DOHH2 (cell line): Measurements from ENCODE around the gene ZNF764.

Source experiments
- EZH2phosphoT487 ChIP-seq: fragments of 200-600 bp; sonication (generic); IDR thresholded peaks from 2 replicates; pipeline ENCODE4 v1.6.1; 2017; ENCODE audit warnings: borderline replicate concordance, mild to moderate bottlenecking, antibody characterized with exemption, low read length, moderate library complexity, mixed read lengths
- TF ChIP-seq, protein P1 (sequence below): fragments of 200-600 bp; sonication (generic); IDR thresholded peaks from one replicate; pipeline ENCODE4 v1.5.1; 2014; ENCODE audit warnings: antibody characterized with exemption, mild to moderate bottlenecking, low read depth, low read length; ENCODE audit not compliant: poor library complexity, severe bottlenecking

DNA sequence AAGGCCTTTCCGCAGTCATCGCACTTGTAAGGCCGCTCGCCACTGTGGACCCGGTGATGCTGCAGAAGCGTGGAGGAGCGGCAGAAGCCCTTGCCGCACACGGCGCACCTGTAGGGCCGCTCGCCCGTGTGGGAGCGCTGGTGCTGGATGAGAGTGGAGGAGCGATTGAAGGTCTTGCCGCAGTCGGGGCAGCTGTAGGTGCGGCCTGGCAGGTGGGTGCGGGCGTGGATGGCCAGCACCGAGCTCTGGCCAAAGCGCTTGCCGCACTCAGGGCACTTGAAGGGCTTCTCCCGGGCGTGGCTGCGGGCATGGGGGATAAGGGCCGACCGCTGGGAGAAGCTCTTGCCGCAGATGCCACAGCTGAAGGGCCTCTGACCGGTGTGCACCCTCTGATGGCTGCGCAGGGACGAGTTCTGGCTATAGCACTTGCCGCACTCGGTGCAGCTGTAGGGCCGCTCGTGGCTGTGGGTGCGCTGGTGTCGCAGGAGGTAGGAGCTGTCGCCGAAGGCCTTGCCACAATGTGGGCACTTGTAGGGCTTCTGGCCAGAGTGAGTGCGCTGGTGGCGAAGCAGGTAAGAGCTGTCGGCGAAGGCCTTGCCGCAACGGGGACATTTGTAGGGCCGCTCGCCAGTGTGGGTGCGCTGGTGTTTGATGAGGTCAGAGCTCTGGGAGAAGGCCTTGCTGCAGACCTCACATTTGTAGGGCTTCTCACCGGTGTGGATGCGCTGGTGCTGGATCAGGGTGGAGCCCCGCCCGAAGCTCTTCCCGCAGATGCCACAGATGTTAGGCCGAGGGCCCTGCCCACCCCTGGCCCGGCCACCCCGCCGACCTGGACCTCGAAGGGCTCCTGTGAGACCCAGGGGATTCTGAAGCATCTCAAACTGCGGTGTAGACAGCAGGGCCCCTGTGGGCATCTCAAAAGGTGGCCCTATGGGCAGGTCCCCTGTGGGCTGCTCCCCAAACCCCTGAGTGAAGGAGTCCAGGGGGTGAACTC lies 33.3 kb downstream of the ZNF764 start:
- TF ChIP-seq, protein P1, sequence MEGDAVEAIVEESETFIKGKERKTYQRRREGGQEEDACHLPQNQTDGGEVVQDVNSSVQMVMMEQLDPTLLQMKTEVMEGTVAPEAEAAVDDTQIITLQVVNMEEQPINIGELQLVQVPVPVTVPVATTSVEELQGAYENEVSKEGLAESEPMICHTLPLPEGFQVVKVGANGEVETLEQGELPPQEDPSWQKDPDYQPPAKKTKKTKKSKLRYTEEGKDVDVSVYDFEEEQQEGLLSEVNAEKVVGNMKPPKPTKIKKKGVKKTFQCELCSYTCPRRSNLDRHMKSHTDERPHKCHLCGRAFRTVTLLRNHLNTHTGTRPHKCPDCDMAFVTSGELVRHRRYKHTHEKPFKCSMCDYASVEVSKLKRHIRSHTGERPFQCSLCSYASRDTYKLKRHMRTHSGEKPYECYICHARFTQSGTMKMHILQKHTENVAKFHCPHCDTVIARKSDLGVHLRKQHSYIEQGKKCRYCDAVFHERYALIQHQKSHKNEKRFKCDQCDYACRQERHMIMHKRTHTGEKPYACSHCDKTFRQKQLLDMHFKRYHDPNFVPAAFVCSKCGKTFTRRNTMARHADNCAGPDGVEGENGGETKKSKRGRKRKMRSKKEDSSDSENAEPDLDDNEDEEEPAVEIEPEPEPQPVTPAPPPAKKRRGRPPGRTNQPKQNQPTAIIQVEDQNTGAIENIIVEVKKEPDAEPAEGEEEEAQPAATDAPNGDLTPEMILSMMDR = no peak
- no peak for TF ChIP-seq EZH2phosphoT487
